Stimulated activated CD4-positive, alpha-beta T cell treated with anti-CD3 and anti-CD28 coated beads, Interleukin-1b, Interleukin-23, amount 100 ng/mL, for 4 hours (primary cell): ENCODE results near the gene CHST4.
"Not testable (repeated sequence)": the region's sequence is repeated elsewhere in the genome, so short reads cannot be mapped to it uniquely, and the experiment has no call there.

ENCODE experiments used
- DNase-seq, 2 donors: peaks; one replicate each; pipeline ENCODE4 v3.0.0-alpha.2; 2020; ENCODE audit warnings: low read depth in 2 of 2

The CHST4 gene

DNA sequence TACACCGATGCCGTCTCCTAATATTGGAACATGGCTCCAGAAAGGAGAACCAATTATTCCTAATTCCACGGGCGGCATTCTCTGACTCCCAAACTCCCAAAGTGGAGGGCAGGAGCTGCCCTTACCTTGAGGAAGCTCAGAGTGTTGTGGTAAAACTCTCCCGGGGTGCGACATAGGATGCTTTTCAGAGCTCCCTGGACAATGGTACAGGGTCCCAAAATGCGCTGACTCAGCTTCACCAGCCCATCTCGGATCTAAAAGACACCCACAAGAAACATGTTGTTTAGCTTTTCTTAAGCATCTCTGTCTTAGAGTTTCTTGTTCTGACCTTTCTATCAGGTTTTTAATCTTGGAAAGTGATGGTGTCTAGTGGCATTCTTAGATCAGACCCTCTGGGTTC is 43.9 kb downstream of the CHST4 start:
- no peak for DNase-seq

DNA sequence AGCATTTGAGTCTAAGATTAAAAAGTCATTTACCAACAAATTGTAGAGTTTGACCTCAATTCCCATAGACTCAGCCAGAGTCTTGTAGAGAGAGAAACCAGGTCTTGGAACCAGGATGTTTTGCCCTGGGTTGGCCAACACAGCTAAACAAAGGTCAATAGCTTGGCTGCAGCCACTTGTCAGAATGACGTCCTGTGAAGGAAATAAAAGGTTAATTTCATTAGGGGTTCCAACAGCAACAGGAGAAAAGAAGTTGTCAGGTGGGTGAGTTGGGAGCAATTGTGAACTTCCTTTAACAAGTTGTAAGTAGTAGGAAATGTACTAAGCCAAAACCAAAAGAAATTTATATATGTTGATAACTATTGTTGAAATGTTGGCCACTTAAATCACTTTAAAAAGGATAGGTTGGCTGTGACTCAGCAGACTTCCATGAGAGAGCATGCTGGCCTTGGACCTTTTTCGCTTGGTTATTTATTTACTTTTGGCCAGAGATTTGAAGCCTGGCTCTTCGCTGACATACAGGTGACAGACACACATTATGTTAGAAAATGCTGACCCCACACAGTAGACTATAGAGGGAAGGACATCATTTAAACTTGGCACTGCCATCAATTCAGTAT is 46.4 kb downstream of the CHST4 start:
- no peak for DNase-seq

GRCh38 chr16:71573387-71574094 is 47.3 kb downstream of the CHST4 start:
- DNase-seq: no peak

DNA sequence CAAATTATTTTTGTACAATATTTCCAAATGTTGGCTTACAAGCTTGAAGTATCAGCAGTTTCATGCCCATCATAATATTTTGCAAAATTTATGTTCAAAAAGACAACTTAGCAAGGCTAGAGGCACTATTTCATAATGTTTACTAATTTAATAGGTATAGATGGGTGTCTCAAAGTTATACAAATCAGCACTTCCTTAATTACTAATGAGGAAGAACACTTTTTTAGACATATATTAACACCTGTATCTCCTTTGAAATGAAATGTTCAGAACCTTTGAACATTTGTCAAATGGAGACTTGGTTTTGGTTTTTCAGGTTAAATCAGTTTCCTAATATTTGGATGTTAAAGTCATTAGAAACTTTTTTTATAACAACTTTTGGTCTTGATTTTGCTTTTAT is 48.5 kb downstream of the CHST4 start:
- DNase-seq: no peak

DNA sequence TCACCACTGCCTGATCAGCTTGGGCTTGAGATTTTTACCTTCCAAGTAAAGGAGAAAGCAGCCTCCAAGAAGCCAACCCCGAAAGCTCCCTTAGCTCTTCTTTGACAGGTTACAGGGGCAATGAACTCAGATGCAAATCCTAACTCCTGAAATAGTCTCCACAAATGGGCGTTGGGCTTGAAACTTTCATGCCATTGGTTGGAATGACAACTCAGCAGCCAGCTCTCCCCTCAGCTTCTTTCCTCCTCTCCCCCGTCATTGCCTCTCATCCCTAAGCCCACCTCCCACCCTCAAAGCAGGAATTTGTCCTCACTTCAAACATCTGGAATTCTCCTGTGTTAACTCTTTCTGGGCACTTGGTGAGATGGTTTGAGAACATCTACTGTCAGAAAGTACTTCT is 50.7 kb downstream of the CHST4 start, which contains the start of gene TAT:
TAT (minus strand) TSS at position 122 of the 400 bp plus-strand sequence. CDS start 677 bp downstream, outside the sequence.
- no peak for DNase-seq

GRCh38 chr16:71582553-71582848 is 56.3 kb downstream of the CHST4 start:
- DNase-seq: not testable (repeated sequence)

GRCh38 chr16:71584543-71585317 is 58.5 kb downstream of the CHST4 start:
- no peak for DNase-seq

DNA sequence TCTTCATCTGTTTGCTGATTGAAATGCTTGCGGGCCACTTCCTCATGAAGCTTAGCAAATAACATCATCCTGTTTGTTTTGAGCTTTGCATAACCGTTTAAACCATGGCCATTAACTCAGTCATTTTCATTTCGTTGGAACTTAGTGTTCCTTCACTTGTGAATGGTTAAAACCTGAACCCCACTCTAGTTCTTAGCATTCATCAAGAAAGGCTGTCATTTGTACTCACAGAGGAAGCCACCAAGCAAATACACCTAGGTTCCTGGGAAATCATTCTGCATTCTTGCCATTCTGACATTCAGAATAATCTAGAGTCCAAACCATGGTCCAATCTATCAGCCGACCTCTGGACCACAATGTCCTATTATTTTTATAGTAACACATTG is 59.1 kb downstream of the CHST4 start:
- DNase-seq: no peak
